ENCODE measurements around the gene POLE.

GRCh38 chr12:132634411-132634990, 52.6 kb downstream of the POLE start:
- TF ChIP-seq CTCF (IDR thresholded peaks at IDR 0.05) (no peak), POLR2AphosphoS5 (IDR thresholded peaks at IDR 0.05) (no peak), POLR2A (IDR thresholded peaks at IDR 0.05) (no peak), EP300 (IDR thresholded peaks at IDR 0.05) (no peak)

Measured in gastroesophageal sphincter (tissue), 3 donors.